ENCODE measurements around the gene GAB2.

DNA sequence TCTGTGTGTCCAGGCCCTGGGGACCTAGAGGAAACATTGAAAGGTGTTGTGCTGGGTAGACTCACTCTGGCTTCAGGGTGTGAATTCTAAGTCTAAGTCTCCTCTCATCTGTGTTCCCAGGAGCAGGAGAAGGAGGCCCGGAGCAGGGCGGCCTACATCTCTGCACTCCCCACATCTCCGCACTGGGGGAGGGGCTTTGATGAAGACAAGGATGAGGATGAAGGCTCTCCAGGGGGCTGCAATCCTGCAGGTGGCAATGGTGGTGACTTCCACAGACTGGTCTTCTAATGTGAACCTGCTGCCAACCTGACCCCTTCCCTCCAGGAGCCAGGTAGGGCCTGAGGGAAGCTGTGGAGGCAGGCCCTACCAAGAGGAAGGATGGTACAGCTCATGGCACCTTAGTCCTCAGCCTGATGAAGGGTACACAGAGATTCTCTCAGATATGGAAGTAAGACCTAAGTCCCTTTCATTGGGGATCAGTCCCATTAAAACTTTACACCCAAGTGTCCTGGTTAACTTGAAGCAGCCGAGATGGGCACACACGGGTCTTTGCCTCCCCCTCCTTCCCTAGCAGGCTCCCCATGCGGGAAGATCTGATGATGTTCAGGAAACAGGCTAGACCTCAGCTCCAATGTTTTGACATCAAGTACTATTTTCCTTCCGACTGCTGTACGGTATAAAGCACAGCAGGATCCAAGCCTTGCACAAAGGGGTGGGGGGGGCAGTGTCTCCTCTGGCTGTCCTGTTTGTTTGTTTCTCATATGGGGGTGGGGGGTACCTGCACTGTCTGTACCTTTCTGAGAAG, 203.9 kb downstream of the GAB2 start:
- TF ChIP-seq, protein P1, sequence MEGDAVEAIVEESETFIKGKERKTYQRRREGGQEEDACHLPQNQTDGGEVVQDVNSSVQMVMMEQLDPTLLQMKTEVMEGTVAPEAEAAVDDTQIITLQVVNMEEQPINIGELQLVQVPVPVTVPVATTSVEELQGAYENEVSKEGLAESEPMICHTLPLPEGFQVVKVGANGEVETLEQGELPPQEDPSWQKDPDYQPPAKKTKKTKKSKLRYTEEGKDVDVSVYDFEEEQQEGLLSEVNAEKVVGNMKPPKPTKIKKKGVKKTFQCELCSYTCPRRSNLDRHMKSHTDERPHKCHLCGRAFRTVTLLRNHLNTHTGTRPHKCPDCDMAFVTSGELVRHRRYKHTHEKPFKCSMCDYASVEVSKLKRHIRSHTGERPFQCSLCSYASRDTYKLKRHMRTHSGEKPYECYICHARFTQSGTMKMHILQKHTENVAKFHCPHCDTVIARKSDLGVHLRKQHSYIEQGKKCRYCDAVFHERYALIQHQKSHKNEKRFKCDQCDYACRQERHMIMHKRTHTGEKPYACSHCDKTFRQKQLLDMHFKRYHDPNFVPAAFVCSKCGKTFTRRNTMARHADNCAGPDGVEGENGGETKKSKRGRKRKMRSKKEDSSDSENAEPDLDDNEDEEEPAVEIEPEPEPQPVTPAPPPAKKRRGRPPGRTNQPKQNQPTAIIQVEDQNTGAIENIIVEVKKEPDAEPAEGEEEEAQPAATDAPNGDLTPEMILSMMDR (IDR thresholded peaks at IDR 0.05), result no peak
- TF ChIP-seq EP300 (IDR thresholded peaks at IDR 0.05), result no peak
- no peak for TF ChIP-seq POLR2AphosphoS5 (IDR thresholded peaks at IDR 0.05)
